AG04449 (cell line): ENCODE measurements around the gene ANKRD7.
"Not testable (repeated sequence)": the region's sequence is repeated elsewhere in the genome, so short reads cannot be mapped to it uniquely, and the experiment has no call there.

Experiments
- CTCF ChIA-PET: fragments of 350-600 bp; formaldehyde crosslinking; extraction: SDS; loops from one replicate; lab custom pipeline; 2021; ENCODE audit warnings: antibody characterized with exemption; lab: Yijun Ruan, JAX
- POLR2A ChIA-PET: fragments of 400-600, 350-600 bp; formaldehyde crosslinking; extraction: SDS; loops from one replicate; lab custom pipeline; 2020; ENCODE audit warnings: antibody characterized with exemption, inconsistent platforms; lab: Yijun Ruan, JAX
- DNase-seq: peaks from one replicate; pipeline ENCODE4 v3.0.0-alpha.2; 2010; ENCODE audit warnings: low read depth, low spot score
- H3K4me3 ChIP-seq: 2 replicates; pipeline ENCODE4 v1.5.1; 2011; ENCODE audit warnings: low read depth, mild to moderate bottlenecking, control low read depth, low read length
- CTCF ChIP-seq: IDR thresholded peaks from one replicate; pipeline ENCODE4 v1.5.1; 2011; ENCODE audit warnings: mild to moderate bottlenecking, moderate library complexity, low read length, control low read depth, inconsistent platforms; ENCODE audit not compliant: insufficient read depth; ENCODE audit errors: missing control alignments

The ANKRD7 gene

GRCh38 chr7:118239014-118239413, 14.5 kb downstream of the ANKRD7 start:
- ChIA-PET CTCF (no interaction called here), POLR2A (no interaction called here)
- DNase-seq, result no peak
- TF ChIP-seq CTCF, result no peak
- no peak overlapping the region for H3K4me3 ChIP-seq

- DNase-seq, CTCF ChIA-PET, H3K4me3 ChIP-seq, POLR2A ChIA-PET: not testable (repeated sequence)
Observed at GRCh38 chr7:118240320-118240719, 15.8 kb downstream of the ANKRD7 start.

GRCh38 chr7:118243695-118244094, 19.2 kb downstream of the ANKRD7 start:
- POLR2A ChIA-PET, result no interaction called here
- H3K4me3 ChIP-seq, result no peak overlapping the region
- no peak for TF ChIP-seq CTCF
- DNase-seq, result no peak
- CTCF ChIA-PET, result no interaction called here

- CTCF ChIA-PET, result no interaction called here
- no peak overlapping the region for H3K4me3 ChIP-seq
- POLR2A ChIA-PET, result no interaction called here
- no peak for TF ChIP-seq CTCF
- no peak for DNase-seq
Observed at GRCh38 chr7:118245267-118246040, 20.9 kb downstream of the ANKRD7 start.

GRCh38 chr7:118250860-118251494, 26.5 kb downstream of the ANKRD7 start:
- CTCF ChIA-PET, result no interaction called here
- TF ChIP-seq CTCF, result no peak
- no peak overlapping the region for H3K4me3 ChIP-seq
- POLR2A ChIA-PET, result no interaction called here
- no peak for DNase-seq

- CTCF ChIA-PET, result no interaction called here
- POLR2A ChIA-PET, result no interaction called here
- no peak for TF ChIP-seq CTCF
Observed at GRCh38 chr7:118252087-118252486, 27.6 kb downstream of the ANKRD7 start.

More at GRCh38 chr7:118252087-118252486, 27.6 kb downstream of the ANKRD7 start:
- DNase-seq, result no peak
- H3K4me3 ChIP-seq, result no peak overlapping the region
